ENCODE measurements around the gene RC3H2. TPM values are rescaled to one million over a fixed set of nuclear protein-coding genes. Genes with fewer than 3 reads are reported as not detected.

Gene RC3H2
- 52.1 TPM for polyA plus RNA-seq (ENCODE audit: insufficient read length)
- long read RNA-seq, donor 1 = 0 reads
- long read RNA-seq, donor 2, partial matches to known transcripts = 0 of 3 reads
- long read RNA-seq, donor 2, other reads (novel, unspliced or antisense) = 0 of 3 reads
- long read RNA-seq, donor 3, partial matches to known transcripts = 10 of 12 reads
- long read RNA-seq, donor 3, other reads (novel, unspliced or antisense) = 0 of 12 reads
- long read RNA-seq, donor 4 = 0 reads
- long read RNA-seq, donor 5, partial matches to known transcripts = 0 of 1 reads
- long read RNA-seq, donor 5, other reads (novel, unspliced or antisense) = 0 of 1 reads
- long read RNA-seq, donor 6, partial matches to known transcripts = 0 of 1 reads
- long read RNA-seq, donor 6, other reads (novel, unspliced or antisense) = 0 of 1 reads
- long read RNA-seq, donor 7, partial matches to known transcripts = 0 of 5 reads
- long read RNA-seq, donor 7, other reads (novel, unspliced or antisense) = 0 of 5 reads
- long read RNA-seq, donor 8, partial matches to known transcripts = 0 of 2 reads
- long read RNA-seq, donor 8, other reads (novel, unspliced or antisense) = 0 of 2 reads

GRCh38 chr9:122904823-122905710 is at the start of gene RC3H2:
Gene RC3H2, minus strand, starts transcription at chr9:122905359. Its CDS starts 7,850 bp downstream, at chr9:122897509.
- DNase-seq = peak; percentile 100

- no peak for DNase-seq
These were observed 49.1 kb upstream of the RC3H2 start for GRCh38 chr9:122954253-122954691.

GRCh38 chr9:122951056-122951455 is 45.9 kb upstream of the RC3H2 start:
- no peak for DNase-seq

GRCh38 chr9:122950263-122950662 is 45.1 kb upstream of the RC3H2 start:
- no peak for DNase-seq

- DNase-seq = no peak
These were observed 44.5 kb upstream of the RC3H2 start for GRCh38 chr9:122949696-122950095.

- no peak for DNase-seq
These were observed 43.2 kb upstream of the RC3H2 start for GRCh38 chr9:122948313-122948712.

- no peak for DNase-seq
These were observed 41.4 kb upstream of the RC3H2 start for GRCh38 chr9:122946461-122947005.

GRCh38 chr9:122944960-122945888 is 40.1 kb upstream of the RC3H2 start:
- no peak for DNase-seq

GRCh38 chr9:122941582-122942234 is 36.5 kb upstream of the RC3H2 start:
- DNase-seq = no peak

GRCh38 chr9:122940749-122941581 is 35.8 kb upstream of the RC3H2 start, which contains the start of gene RABGAP1:
Gene RABGAP1, plus strand, starts transcription at chr9:122941020. Its CDS starts 16,040 bp downstream, at chr9:122957060.
- peak; percentile 99 for DNase-seq

GRCh38 chr9:122940454-122940748 is 35.2 kb upstream of the RC3H2 start:
- DNase-seq = no peak

- DNase-seq = no peak
These were observed 34.4 kb upstream of the RC3H2 start for GRCh38 chr9:122939601-122940000.

- DNase-seq = no peak
These were observed 31.7 kb upstream of the RC3H2 start for GRCh38 chr9:122936883-122937282.

GRCh38 chr9:122936464-122936863 is 31.3 kb upstream of the RC3H2 start:
- no peak for DNase-seq

- peak; percentile 93 for DNase-seq
These were observed 26.3 kb upstream of the RC3H2 start, which contains the start of gene ZBTB26 for GRCh38 chr9:122931226-122932121. Gene ZBTB26, minus strand, starts transcription at chr9:122931512. Its CDS starts 11,578 bp downstream, at chr9:122919934.

GRCh38 chr9:122930541-122931225 is 25.5 kb upstream of the RC3H2 start:
- DNase-seq = no peak

GRCh38 chr9:122929796-122930354 is 24.7 kb upstream of the RC3H2 start:
- DNase-seq = no peak

- no peak for DNase-seq
These were observed 18.8 kb upstream of the RC3H2 start for GRCh38 chr9:122923947-122924346.

Measured in left kidney (tissue), 8 donors.